A549 (cell line): ENCODE results near the gene LRCH1. TPM values are rescaled to one million over a fixed set of nuclear protein-coding genes. Genes with fewer than 3 reads are reported as not detected.

Source experiments
- ATAC-seq, 2 experiments: fragments of 200-7000 bp in 1 of 2; fragments of >200 bp in 1 of 2; cut with Nextera tagmentation in 1 of 2; cut with Tn5 transposase in 1 of 2; 3 replicates each; pipeline versions ENCODE4 v1.8.0 to v1.9.1; 2018 to 2020; ENCODE audit warnings: mild to moderate bottlenecking in 1 of 2, moderate library complexity in 1 of 2
- CTCF ChIA-PET: fragments of 300-600 bp; sonication (Branson Sonifier 250); formaldehyde crosslinking; extraction: SDS; loops from one replicate; lab custom pipeline; 2021; ENCODE audit warnings: antibody characterized with exemption, inconsistent platforms; lab: Yijun Ruan, JAX
- POLR2A ChIA-PET: fragments of 350-600 bp; formaldehyde crosslinking; extraction: SDS; loops from one replicate; lab custom pipeline; 2021; ENCODE audit warnings: antibody characterized with exemption, inconsistent platforms; lab: Yijun Ruan, JAX
- DNase-seq, 2 experiments: peaks; one replicate each; pipeline versions ENCODE4 v3.0.0 to v3.0.0-alpha.2; 2011 to 2016; ENCODE audit warnings: low read depth in 1 of 2, low spot score in 1 of 2
- FAIRE-seq: peaks from 2 replicates; lab custom pipeline; 2011; peaks lifted over from hg19 to GRCh38; lab: Jason Lieb, UNC
- H3K27ac ChIP-seq, 2 experiments: fragments of >200 bp; sonication (Bioruptor Twin); formaldehyde crosslinking; 3 replicates each; pipeline ENCODE4 v1.5.1; 2016 to 2017
- H3K4me1 ChIP-seq: fragments of >200 bp; sonication (Bioruptor Twin); formaldehyde crosslinking; 3 replicates; pipeline ENCODE4 v1.6.1; 2016
- H3K4me2 ChIP-seq: fragments of >200 bp; sonication (Bioruptor Twin); formaldehyde crosslinking; 3 replicates; pipeline ENCODE4 v1.6.1; 2016
- H3K4me3 ChIP-seq: fragments of >200 bp; sonication (Bioruptor Twin); formaldehyde crosslinking; 3 replicates; pipeline ENCODE4 v1.5.1; 2016
- H3K9me3 ChIP-seq: fragments of >200 bp; sonication (Bioruptor Twin); formaldehyde crosslinking; 3 replicates; pipeline ENCODE4 v1.6.1; 2016
- BHLHE40 ChIP-seq: IDR thresholded peaks from 2 replicates; pipeline ENCODE4 v1.6.1; 2012; ENCODE audit warnings: low read depth, low read length, inconsistent platforms
- CBX2 ChIP-seq: fragments of 200-600 bp; sonication (generic); IDR thresholded peaks from 2 replicates; pipeline ENCODE4 v1.6.1; 2016; ENCODE audit warnings: low read depth, mild to moderate bottlenecking, borderline replicate concordance
- CTCF ChIP-seq: fragments of >200 bp; sonication (Bioruptor Twin); formaldehyde crosslinking; IDR thresholded peaks from 3 replicates; pipeline ENCODE4 v1.5.1; 2016
- E2F6 ChIP-seq: IDR thresholded peaks from 2 replicates; pipeline ENCODE4 v1.6.1; 2012; ENCODE audit warnings: low read depth, borderline replicate concordance
- EHF ChIP-seq: fragments of 250-450 bp; sonication (Bioruptor Pico); IDR thresholded peaks from 2 replicates; pipeline ENCODE4 v1.5.0; 2020; ENCODE audit warnings: mild to moderate bottlenecking
- EHMT2 ChIP-seq: fragments of 200-600 bp; sonication (generic); IDR thresholded peaks from 2 replicates; pipeline ENCODE4 v1.6.1; 2016; ENCODE audit warnings: antibody characterized with exemption, low read depth, mild to moderate bottlenecking, moderate library complexity
- ELK1 ChIP-seq: fragments of 150-350 bp; IDR thresholded peaks from 2 replicates; pipeline ENCODE4 v1.6.1; 2014; ENCODE audit warnings: low read depth, mild to moderate bottlenecking, low read length
- EP300 ChIP-seq, 2 experiments: fragments of >200 bp; sonication (Bioruptor Twin); formaldehyde crosslinking; IDR thresholded peaks; 2 replicates in 1 of 2; 3 replicates in 1 of 2; pipeline ENCODE4 v1.6.1; 2016 to 2017
- ESRRA ChIP-seq: fragments of 150-350 bp; IDR thresholded peaks from 2 replicates; pipeline ENCODE4 v1.6.1; 2014; ENCODE audit warnings: mild to moderate bottlenecking, low read length, borderline replicate concordance
- FOSB ChIP-seq: fragments of 250-450 bp; sonication (Bioruptor Pico); IDR thresholded peaks from 2 replicates; pipeline ENCODE4 v1.5.0; 2020; ENCODE audit warnings: mild to moderate bottlenecking, moderate library complexity
- GATA3 ChIP-seq: IDR thresholded peaks from 2 replicates; pipeline ENCODE4 v1.6.1; 2012; ENCODE audit warnings: borderline replicate concordance
- HEYL ChIP-seq: fragments of 250-450 bp; sonication (Bioruptor Pico); IDR thresholded peaks from 2 replicates; pipeline ENCODE4 v1.8.0; 2021; ENCODE audit warnings: mild to moderate bottlenecking, moderate library complexity
- HOXB5 ChIP-seq: fragments of 250-450 bp; sonication (Bioruptor Pico); IDR thresholded peaks from 2 replicates; pipeline ENCODE4 v1.5.0; 2020; ENCODE audit warnings: mild to moderate bottlenecking, moderate library complexity
- JUN ChIP-seq, 2 experiments: fragments of >200 bp; sonication (Bioruptor Twin); formaldehyde crosslinking; IDR thresholded peaks; 2 replicates in 1 of 2; 3 replicates in 1 of 2; pipeline ENCODE4 v1.6.1; 2016 to 2017
- KDM1A ChIP-seq: fragments of 200-600 bp; sonication (generic); IDR thresholded peaks from 2 replicates; pipeline ENCODE4 v1.6.1; 2016; ENCODE audit warnings: low read depth, mild to moderate bottlenecking
- MYC ChIP-seq: IDR thresholded peaks from 2 replicates; pipeline ENCODE4 v1.6.1; 2012; ENCODE audit warnings: mild to moderate bottlenecking, inconsistent platforms, low read length, improper control_type of control experiment, borderline replicate concordance
- NFE2L2 ChIP-seq: fragments of 150-350 bp; conservative IDR thresholded peaks from 2 replicates; pipeline ENCODE4 v1.6.1; 2014; ENCODE audit warnings: low read length
- NPAS2 ChIP-seq: fragments of 250-450 bp; sonication (Bioruptor Pico); IDR thresholded peaks from 2 replicates; pipeline ENCODE4 v1.8.0; 2022; ENCODE audit warnings: mild to moderate bottlenecking, moderate library complexity, borderline replicate concordance
- PHF8 ChIP-seq: fragments of 200-600 bp; sonication (generic); IDR thresholded peaks from 2 replicates; pipeline ENCODE4 v1.6.1; 2016; ENCODE audit warnings: low read depth, mild to moderate bottlenecking, antibody characterized with exemption, moderate library complexity, borderline replicate concordance
- POLR2A ChIP-seq: IDR thresholded peaks from 2 replicates; pipeline ENCODE4 v1.6.1; 2012; ENCODE audit warnings: mild to moderate bottlenecking, low read length
- POLR2AphosphoS2 ChIP-seq: conservative IDR thresholded peaks from 2 replicates; pipeline ENCODE4 v1.6.1; 2012; ENCODE audit warnings: low read length, improper control_type of control experiment, inconsistent platforms
- RAD21 ChIP-seq, 2 experiments: fragments of >200 bp in 1 of 2; sonication (Bioruptor Twin) in 1 of 2; formaldehyde crosslinking in 1 of 2; IDR thresholded peaks in 1 of 2; conservative IDR thresholded peaks in 1 of 2; 2 replicates in 1 of 2; 3 replicates in 1 of 2; pipeline ENCODE4 v1.6.1; 2012 to 2018; ENCODE audit warnings: inconsistent platforms in 1 of 2
- RARB ChIP-seq: fragments of 250-450 bp; sonication (Bioruptor Pico); IDR thresholded peaks from 2 replicates; pipeline ENCODE4 v1.8.0; 2021; ENCODE audit warnings: mild to moderate bottlenecking, moderate library complexity
- RCOR1 ChIP-seq: fragments of 150-350 bp; IDR thresholded peaks from 2 replicates; pipeline ENCODE4 v1.6.1; 2014; ENCODE audit warnings: antibody characterized with exemption, low read length, low read depth
- RNF2 ChIP-seq: fragments of 200-600 bp; sonication (generic); IDR thresholded peaks from 2 replicates; pipeline ENCODE4 v1.6.1; 2016; ENCODE audit warnings: low read depth, mild to moderate bottlenecking, antibody characterized with exemption, moderate library complexity, borderline replicate concordance
- ZC3H11A ChIP-seq: fragments of 450-650 bp; IDR thresholded peaks from 2 replicates; pipeline ENCODE4 v1.6.1; 2014; ENCODE audit warnings: antibody characterized with exemption, mild to moderate bottlenecking
- ZFP36 ChIP-seq: fragments of 450-650 bp; IDR thresholded peaks from 2 replicates; pipeline ENCODE4 v1.6.1; 2014; ENCODE audit warnings: borderline replicate concordance; ENCODE audit not compliant: partially characterized antibody
- ZSCAN20 ChIP-seq: fragments of 250-450 bp; sonication (Bioruptor Pico); IDR thresholded peaks from 2 replicates; pipeline ENCODE4 v1.8.0; 2022; ENCODE audit warnings: mild to moderate bottlenecking, moderate library complexity
- WGBS: methylation state at CpG from one replicate; pipeline ENCODE4 v1.1.6; 2017; ENCODE audit errors: missing lambda C conversion rate; 5-methylcytosine and 5-hydroxymethylcytosine counted together
- polyA plus RNA-seq, 4 experiments: library from polyadenylated mRNA; depleted of rRNA in 3 of 4; stranded (reverse); fragments of >200 nt; fragmentation: RNase III in 1 of 4; extraction: RNeasy Plus Mini Kit Qiagen cat#74134 plus additional on column Dnase treatment in 1 of 4; gene quantifications; 2 replicates in 3 of 4; 3 replicates in 1 of 4; pipeline ENCODE4 v1.2.3, GENCODE V29; 2011 to 2017
- TF ChIP-seq, protein P1 (sequence below): fragments of 250-450 bp; sonication (Bioruptor Pico); IDR thresholded peaks from 2 replicates; pipeline ENCODE4 v1.5.0; 2020; ENCODE audit warnings: low read depth, mild to moderate bottlenecking, moderate library complexity
- TF ChIP-seq, protein P2 (sequence below): fragments of 200-600 bp; sonication (generic); IDR thresholded peaks from 2 replicates; pipeline ENCODE4 v1.6.1; 2016; ENCODE audit warnings: antibody characterized with exemption, mild to moderate bottlenecking, moderate library complexity

LRCH1 gene
- polyA plus RNA-seq, 2 of the 4 experiments (the other 2 are of a cell fraction), result 8.5 to 16.4 TPM

- H3K9me3 ChIP-seq, result no peaks in the 10 kb centered on the region
Measured at GRCh38 chr13:46628622-46629365, 75.8 kb downstream of the LRCH1 start.

DNA sequence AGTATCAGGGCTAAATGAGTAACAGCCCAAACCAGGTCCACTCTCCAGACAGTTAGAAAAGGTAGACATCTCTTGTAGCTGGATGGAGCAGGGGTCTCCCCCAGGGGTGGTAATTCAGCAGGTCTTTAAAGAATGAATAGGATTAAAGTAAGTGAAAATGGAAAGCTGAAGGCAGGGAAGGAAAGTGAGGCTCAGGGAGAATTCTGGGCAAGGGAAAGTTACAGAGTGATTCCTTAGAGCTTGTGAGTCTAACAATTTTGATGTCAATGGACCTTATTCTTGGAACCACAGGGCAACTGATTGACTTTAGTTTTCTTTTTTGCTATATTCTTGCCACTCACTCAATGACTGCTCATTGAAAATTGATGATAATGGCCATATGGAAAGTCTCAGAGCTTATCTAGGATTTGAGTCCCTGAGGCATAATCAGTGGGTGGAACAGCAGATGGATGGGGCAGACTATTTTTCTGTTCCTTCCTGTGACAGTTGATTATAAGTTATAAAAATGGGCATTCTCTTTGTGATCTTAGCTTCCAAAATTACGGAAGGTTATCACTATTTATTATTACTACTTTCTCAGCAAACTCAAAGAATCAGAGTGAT, 76.9 kb downstream of the LRCH1 start:
- DNase-seq, result no peak
- ChIA-PET POLR2A (no interaction called here), CTCF (interaction anchor here (1.2 to 2.5 kb wide), 2 partner anchors 26 to 78 kb away, joined by 3 to 9 read pairs; no protein-coding TSS in a partner anchor)
- peaks cover 40% of the 10 kb centered on the region for H3K4me1 ChIP-seq
- H3K9me3 ChIP-seq, result no peaks in the 10 kb centered on the region
- TF ChIP-seq RNF2 (no peak), FOSB (CRISPR knock-in tag) (no peak), ESRRA (no peak), ZC3H11A (no peak), KDM1A (no peak), HEYL (CRISPR knock-in tag) (no peak), HOXB5 (CRISPR knock-in tag) (no peak), PHF8 (no peak), E2F6 (no peak), MYC (no peak), CBX2 (no peak), CTCF (no peak), NFE2L2 (no peak), EHF (CRISPR knock-in tag) (no peak), EP300 (IDR thresholded peaks at IDR 0.05) (no peak)
- TF ChIP-seq, protein P1, sequence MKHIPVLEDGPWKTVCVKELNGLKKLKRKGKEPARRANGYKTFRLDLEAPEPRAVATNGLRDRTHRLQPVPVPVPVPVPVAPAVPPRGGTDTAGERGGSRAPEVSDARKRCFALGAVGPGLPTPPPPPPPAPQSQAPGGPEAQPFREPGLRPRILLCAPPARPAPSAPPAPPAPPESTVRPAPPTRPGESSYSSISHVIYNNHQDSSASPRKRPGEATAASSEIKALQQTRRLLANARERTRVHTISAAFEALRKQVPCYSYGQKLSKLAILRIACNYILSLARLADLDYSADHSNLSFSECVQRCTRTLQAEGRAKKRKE (CRISPR knock-in tag), result no peak
- TF ChIP-seq, protein P2, sequence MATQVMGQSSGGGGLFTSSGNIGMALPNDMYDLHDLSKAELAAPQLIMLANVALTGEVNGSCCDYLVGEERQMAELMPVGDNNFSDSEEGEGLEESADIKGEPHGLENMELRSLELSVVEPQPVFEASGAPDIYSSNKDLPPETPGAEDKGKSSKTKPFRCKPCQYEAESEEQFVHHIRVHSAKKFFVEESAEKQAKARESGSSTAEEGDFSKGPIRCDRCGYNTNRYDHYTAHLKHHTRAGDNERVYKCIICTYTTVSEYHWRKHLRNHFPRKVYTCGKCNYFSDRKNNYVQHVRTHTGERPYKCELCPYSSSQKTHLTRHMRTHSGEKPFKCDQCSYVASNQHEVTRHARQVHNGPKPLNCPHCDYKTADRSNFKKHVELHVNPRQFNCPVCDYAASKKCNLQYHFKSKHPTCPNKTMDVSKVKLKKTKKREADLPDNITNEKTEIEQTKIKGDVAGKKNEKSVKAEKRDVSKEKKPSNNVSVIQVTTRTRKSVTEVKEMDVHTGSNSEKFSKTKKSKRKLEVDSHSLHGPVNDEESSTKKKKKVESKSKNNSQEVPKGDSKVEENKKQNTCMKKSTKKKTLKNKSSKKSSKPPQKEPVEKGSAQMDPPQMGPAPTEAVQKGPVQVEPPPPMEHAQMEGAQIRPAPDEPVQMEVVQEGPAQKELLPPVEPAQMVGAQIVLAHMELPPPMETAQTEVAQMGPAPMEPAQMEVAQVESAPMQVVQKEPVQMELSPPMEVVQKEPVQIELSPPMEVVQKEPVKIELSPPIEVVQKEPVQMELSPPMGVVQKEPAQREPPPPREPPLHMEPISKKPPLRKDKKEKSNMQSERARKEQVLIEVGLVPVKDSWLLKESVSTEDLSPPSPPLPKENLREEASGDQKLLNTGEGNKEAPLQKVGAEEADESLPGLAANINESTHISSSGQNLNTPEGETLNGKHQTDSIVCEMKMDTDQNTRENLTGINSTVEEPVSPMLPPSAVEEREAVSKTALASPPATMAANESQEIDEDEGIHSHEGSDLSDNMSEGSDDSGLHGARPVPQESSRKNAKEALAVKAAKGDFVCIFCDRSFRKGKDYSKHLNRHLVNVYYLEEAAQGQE, result no peak
- H3K4me3 ChIP-seq, result no peak overlapping the region
- FAIRE-seq, result no peak
- ATAC-seq, result no peak
- H3K27ac ChIP-seq, result no peak overlapping the region
- no peak overlapping the region for H3K4me2 ChIP-seq
- WGBS, result 88% methylated on average over 1 of the region's 1 CpG

More at GRCh38 chr13:46628622-46629365, 75.8 kb downstream of the LRCH1 start:
- Histone ChIP-seq H3K4me1 (peaks cover 36% of the 10 kb centered on the region), H3K4me3 (no peak overlapping the region), H3K27ac (no peak overlapping the region), H3K4me2 (no peak overlapping the region)
- FAIRE-seq (no peak), DNase-seq (no peak), ATAC-seq (no peak)
- ChIA-PET CTCF (interaction anchor here (1.2 kb wide), 1 partner anchor 25 kb away, joined by 3 read pairs; no protein-coding TSS in a partner anchor), POLR2A (interaction anchor here (0.7 kb wide), 1 partner anchor 43 kb away, joined by 5 read pairs; no protein-coding TSS in a partner anchor)
- TF ChIP-seq NPAS2 (no peak), E2F6 (no peak), GATA3 (no peak), ELK1 (no peak), ZFP36 (no peak), POLR2AphosphoS2 (no peak), ZSCAN20 (no peak), RCOR1 (no peak), BHLHE40 (no peak), EHMT2 (no peak), HOXB5 (CRISPR knock-in tag) (no peak), RAD21 (conservative IDR thresholded peaks at IDR 0.05 in 1 of 2, IDR thresholded peaks at IDR 0.05 in 1 of 2) (no peak), RARB (CRISPR knock-in tag) (no peak), JUN (IDR thresholded peaks at IDR 0.05) (no peak), POLR2A (no peak)
- 97% methylated on average over 5 of the region's 7 CpGs for WGBS
